Kidney (tissue), 14 donors: Measurements from ENCODE around the gene CEMIP. TPM values are rescaled to one million over a fixed set of nuclear protein-coding genes. Genes with fewer than 3 reads are reported as not detected.

Source experiments
- DNase-seq, 5 donors: peaks; one replicate each; pipeline ENCODE4 v3.0.0-alpha.2; 2013 to 2020
- FAIRE-seq: peaks from 2 replicates; lab custom pipeline; 2012; peaks lifted over from hg19 to GRCh38; lab: Jason Lieb, UNC
- H3K27ac ChIP-seq, 2 donors: one replicate each; pipeline ENCODE4 v1.7.0; 2013; ENCODE audit warnings: low read depth in 2 of 2, low read length in 2 of 2, inconsistent platforms in 1 of 2
- H3K27me3 ChIP-seq: one replicate; pipeline ENCODE4 v1.7.1; 2013; ENCODE audit warnings: low read length, inconsistent platforms; ENCODE audit not compliant: control insufficient read depth, insufficient read depth
- H3K36me3 ChIP-seq, 3 donors: one replicate each; pipeline versions ENCODE4 v1.7.0 to v1.7.1; 2013; ENCODE audit warnings: low read length in 3 of 3, control low read depth in 1 of 3, inconsistent platforms in 1 of 3; ENCODE audit not compliant: insufficient read depth in 3 of 3, control insufficient read depth in 2 of 3
- H3K4me1 ChIP-seq, 3 donors: one replicate each; pipeline versions ENCODE4 v1.7.0 to v1.7.1; 2013; ENCODE audit warnings: low read length in 3 of 3, inconsistent platforms in 1 of 3, low read depth in 1 of 3; ENCODE audit not compliant: control insufficient read depth in 2 of 3, insufficient read depth in 2 of 3
- H3K4me3 ChIP-seq, 3 donors: one replicate each; pipeline versions ENCODE4 v1.7.0 to v1.8.1; 2013; ENCODE audit warnings: low read length in 3 of 3, control low read depth in 1 of 3, inconsistent platforms in 1 of 3
- H3K9ac ChIP-seq, 3 donors: one replicate each; pipeline versions ENCODE4 v1.7.0 to v1.7.1; 2013; ENCODE audit warnings: low read length in 3 of 3, control low read depth in 1 of 3, inconsistent platforms in 1 of 3
- H3K9me3 ChIP-seq, 3 donors: one replicate each; pipeline versions ENCODE4 v1.7.0 to v1.7.1; 2013; ENCODE audit warnings: low read length in 3 of 3, control low read depth in 1 of 3, inconsistent platforms in 1 of 3; ENCODE audit not compliant: control insufficient read depth in 2 of 3, insufficient read depth in 1 of 3
- intact Hi-C: fragments of 100-400 bp; cut with DNase I; formaldehyde crosslinking; loops from one replicate; pipeline ENCODE4 v1.11.1; 2022
- polyA plus RNA-seq: library from polyadenylated mRNA; stranded (reverse); fragments of 350-450 nt; fragmentation: Illumina TruSeq; extraction: RNeasy Lipid Tissue Mini Kit (QIAGEN cat#74804); gene quantifications from one replicate; pipeline ENCODE4 v1.2.3, GENCODE V29; 2014; ENCODE audit warnings: low read depth, low replicate concordance; ENCODE audit not compliant: insufficient read depth
- total RNA-seq: library from RNA; stranded (reverse); fragmentation: NEBNext Ultra II Directional; extraction: Animal tissue kit (Norgen Biotek cat#: 25700); gene quantifications from one replicate; pipeline ENCODE4 v1.2.1, GENCODE V29; 2021
- TF ChIP-seq, protein P1 (sequence below): IDR thresholded peaks from 3 replicates; pipeline ENCODE4 v1.5.1; 2012; ENCODE audit warnings: mild to moderate bottlenecking, moderate library complexity, borderline replicate concordance; ENCODE audit not compliant: insufficient read depth; ENCODE audit errors: extremely low read depth
- donor health status: control.
- donor health status: control.
- donor health status: control.
- donor health status: control.
- donor health status: control.
- donor health status: DM: yes; HTN: yes; CAD: no.
- donor health status: Normal renal cell carcinoma (clear cell type).

The CEMIP gene
- total and polyA plus RNA-seq, 2 donors from 2014 or later: 0.11 to 0.57 TPM

DNA sequence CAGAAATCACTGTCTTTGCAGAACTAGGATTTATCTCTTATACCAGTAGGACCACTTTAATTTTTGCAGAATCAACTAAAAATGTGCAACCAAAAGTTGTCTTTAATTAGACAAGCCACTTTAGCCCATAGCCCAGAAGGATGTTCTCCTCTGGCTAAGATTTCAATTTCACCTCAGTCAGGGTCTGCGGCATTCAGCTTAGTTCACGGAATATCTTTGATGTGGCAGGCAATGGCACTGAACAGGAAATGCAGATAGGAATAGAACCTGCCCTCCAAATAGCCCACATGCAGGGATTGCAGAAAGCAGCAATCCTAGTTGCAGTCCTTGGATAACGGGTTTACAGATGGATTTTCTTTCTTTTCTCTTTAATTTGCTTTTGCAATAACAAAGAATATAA, 109.7 kb downstream of the CEMIP start:
- TF ChIP-seq, protein P1, sequence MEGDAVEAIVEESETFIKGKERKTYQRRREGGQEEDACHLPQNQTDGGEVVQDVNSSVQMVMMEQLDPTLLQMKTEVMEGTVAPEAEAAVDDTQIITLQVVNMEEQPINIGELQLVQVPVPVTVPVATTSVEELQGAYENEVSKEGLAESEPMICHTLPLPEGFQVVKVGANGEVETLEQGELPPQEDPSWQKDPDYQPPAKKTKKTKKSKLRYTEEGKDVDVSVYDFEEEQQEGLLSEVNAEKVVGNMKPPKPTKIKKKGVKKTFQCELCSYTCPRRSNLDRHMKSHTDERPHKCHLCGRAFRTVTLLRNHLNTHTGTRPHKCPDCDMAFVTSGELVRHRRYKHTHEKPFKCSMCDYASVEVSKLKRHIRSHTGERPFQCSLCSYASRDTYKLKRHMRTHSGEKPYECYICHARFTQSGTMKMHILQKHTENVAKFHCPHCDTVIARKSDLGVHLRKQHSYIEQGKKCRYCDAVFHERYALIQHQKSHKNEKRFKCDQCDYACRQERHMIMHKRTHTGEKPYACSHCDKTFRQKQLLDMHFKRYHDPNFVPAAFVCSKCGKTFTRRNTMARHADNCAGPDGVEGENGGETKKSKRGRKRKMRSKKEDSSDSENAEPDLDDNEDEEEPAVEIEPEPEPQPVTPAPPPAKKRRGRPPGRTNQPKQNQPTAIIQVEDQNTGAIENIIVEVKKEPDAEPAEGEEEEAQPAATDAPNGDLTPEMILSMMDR: no peak
- FAIRE-seq (no peak), DNase-seq (no peak)
- H3K4me3 ChIP-seq: no peak overlapping the region
- no peaks in the 10 kb centered on the region for H3K27me3 ChIP-seq
- H3K9ac ChIP-seq: no peak overlapping the region
- intact Hi-C loops: no loop called here
- H3K27ac ChIP-seq: no peak overlapping the region
- no peaks in the 10 kb centered on the region for H3K9me3 ChIP-seq
- H3K4me1 ChIP-seq: no peaks in the 10 kb centered on the region
- H3K36me3 ChIP-seq: no peaks in the 10 kb centered on the region

GRCh38 chr15:80890341-80891005, 111.3 kb downstream of the CEMIP start:
- Histone ChIP-seq H3K4me1 (no peaks in the 10 kb centered on the region), H3K9ac (no peak overlapping the region), H3K27me3 (no peaks in the 10 kb centered on the region), H3K36me3 (no peaks in the 10 kb centered on the region), H3K9me3 (no peaks in the 10 kb centered on the region), H3K27ac (no peak overlapping the region), H3K4me3 (no peak overlapping the region)
- intact Hi-C loops: no loop called here
- FAIRE-seq (no peak), DNase-seq (no peak)
- TF ChIP-seq, protein P1: no peak

- Histone ChIP-seq H3K4me3 (no peak overlapping the region), H3K27ac (no peak overlapping the region), H3K4me1 (no peaks in the 10 kb centered on the region), H3K36me3 (no peaks in the 10 kb centered on the region), H3K27me3 (no peaks in the 10 kb centered on the region), H3K9ac (no peak overlapping the region), H3K9me3 (peaks cover 0 to 3% (median 0%) of the 10 kb centered on the region in 3 donors)
- intact Hi-C loops: no loop called here
- FAIRE-seq (no peak), DNase-seq (no peak)
- TF ChIP-seq, protein P1: no peak
Measured at GRCh38 chr15:80891006-80891405, 111.8 kb downstream of the CEMIP start.
